Nephron (organoid): Measurements from ENCODE around the gene SERPINB1.
"Not testable (repeated sequence)": the region's sequence is repeated elsewhere in the genome, so short reads cannot be mapped to it uniquely, and the experiment has no call there.

Source experiments
- H3K27ac Mint-ChIP-seq, 3 experiments: 2 replicates each; pipeline ENCODE4 v1.8.0; 2020; ENCODE audit warnings: mixed read lengths in 3 of 3, mild to moderate bottlenecking in 2 of 3, moderate library complexity in 1 of 3
- H3K27me3 Mint-ChIP-seq: 2 replicates; pipeline ENCODE4 v1.8.0; 2021; ENCODE audit warnings: low read depth, mild to moderate bottlenecking, moderate library complexity, mixed read lengths
- H3K36me3 Mint-ChIP-seq: 2 replicates; pipeline ENCODE4 v1.8.0; 2020; ENCODE audit warnings: low read depth, mixed read lengths
- H3K4me1 Mint-ChIP-seq: 2 replicates; pipeline ENCODE4 v1.8.0; 2020; ENCODE audit warnings: mixed read lengths
- H3K4me3 Mint-ChIP-seq, 3 experiments: 2 replicates each; pipeline ENCODE4 v1.8.0; 2020; ENCODE audit warnings: mild to moderate bottlenecking in 3 of 3, mixed read lengths in 3 of 3, moderate library complexity in 2 of 3
- H3K9me3 Mint-ChIP-seq: 2 replicates; pipeline ENCODE4 v1.8.0; 2020; ENCODE audit warnings: mixed read lengths
- TF ChIP-seq, protein P1 (sequence below), 3 experiments: fragments of 200-600 bp; sonication (generic); IDR thresholded peaks; one replicate each; pipeline ENCODE4 v1.5.0; 2021; ENCODE audit warnings: antibody characterized with exemption in 3 of 3; ENCODE audit not compliant: unreplicated experiment in 3 of 3

SERPINB1 gene

DNA sequence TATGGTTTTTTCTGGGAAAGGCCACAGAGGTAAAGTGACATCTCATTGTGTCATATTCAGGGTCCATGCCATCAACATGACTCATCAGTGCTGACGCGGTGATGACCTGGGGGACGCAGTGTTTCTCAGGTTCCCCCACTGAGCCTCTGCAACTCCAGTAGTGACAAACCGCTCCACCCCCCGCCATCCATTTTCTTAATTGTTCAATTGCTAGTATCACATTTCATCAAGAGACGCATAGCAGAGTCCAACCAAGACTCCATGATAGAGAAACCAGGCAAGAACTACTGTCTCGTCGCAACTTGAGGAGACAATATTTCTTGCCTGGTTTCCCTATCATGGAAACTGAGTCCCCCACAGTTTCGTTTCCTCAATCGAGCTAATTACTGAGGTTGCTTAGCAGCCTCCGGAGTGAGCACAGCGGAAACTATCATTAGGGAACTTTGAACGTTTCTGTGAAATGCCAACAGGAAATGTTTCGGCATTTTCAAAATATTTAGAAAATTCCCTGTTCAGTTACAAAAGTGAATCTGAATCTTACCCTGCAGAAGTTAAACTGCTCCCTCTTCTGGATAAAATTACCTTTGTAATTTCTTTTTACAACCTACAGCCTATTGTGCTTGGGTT lies 12.2 kb upstream of the SERPINB1 start:
- H3K27ac Mint-ChIP-seq = peak overlapping the region; percentile 87 to 99 (median 99)
- no peaks in the 10 kb centered on the region for H3K36me3 Mint-ChIP-seq
- peaks cover 63% of the 10 kb centered on the region for H3K4me1 Mint-ChIP-seq
- H3K27me3 Mint-ChIP-seq = peaks cover 3% of the 10 kb centered on the region
- peak overlapping the region; percentile 53 to 77 (median 68) for H3K4me3 Mint-ChIP-seq
- H3K9me3 Mint-ChIP-seq = no peaks in the 10 kb centered on the region
- TF ChIP-seq, protein P1, sequence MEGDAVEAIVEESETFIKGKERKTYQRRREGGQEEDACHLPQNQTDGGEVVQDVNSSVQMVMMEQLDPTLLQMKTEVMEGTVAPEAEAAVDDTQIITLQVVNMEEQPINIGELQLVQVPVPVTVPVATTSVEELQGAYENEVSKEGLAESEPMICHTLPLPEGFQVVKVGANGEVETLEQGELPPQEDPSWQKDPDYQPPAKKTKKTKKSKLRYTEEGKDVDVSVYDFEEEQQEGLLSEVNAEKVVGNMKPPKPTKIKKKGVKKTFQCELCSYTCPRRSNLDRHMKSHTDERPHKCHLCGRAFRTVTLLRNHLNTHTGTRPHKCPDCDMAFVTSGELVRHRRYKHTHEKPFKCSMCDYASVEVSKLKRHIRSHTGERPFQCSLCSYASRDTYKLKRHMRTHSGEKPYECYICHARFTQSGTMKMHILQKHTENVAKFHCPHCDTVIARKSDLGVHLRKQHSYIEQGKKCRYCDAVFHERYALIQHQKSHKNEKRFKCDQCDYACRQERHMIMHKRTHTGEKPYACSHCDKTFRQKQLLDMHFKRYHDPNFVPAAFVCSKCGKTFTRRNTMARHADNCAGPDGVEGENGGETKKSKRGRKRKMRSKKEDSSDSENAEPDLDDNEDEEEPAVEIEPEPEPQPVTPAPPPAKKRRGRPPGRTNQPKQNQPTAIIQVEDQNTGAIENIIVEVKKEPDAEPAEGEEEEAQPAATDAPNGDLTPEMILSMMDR (IDR thresholded peaks at IDR 0.05; ENCODE audit: unreplicated experiment in 3 of 3) = peak; percentile 40 to 42 (median 41)

DNA sequence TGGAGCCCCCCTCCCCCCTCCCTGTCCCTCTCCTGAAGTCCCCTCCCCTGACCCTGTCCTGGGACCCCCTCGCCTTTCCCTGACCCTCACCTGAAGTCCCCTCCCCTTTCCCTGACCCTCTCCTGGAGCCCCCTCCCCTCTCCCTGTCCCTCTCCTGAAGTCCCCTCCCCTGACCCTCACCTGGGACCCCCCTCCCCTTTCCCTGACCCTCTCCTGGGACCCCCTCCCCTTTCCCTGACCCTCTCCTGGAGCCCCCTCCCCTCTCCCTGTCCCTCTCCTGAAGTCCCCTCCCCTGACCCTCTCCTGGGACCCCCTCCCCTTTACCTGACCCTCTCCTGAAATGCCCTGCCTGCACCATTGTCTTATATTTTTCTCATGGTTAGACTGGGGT lies 11.7 kb upstream of the SERPINB1 start:
- not testable (repeated sequence) for H3K36me3 Mint-ChIP-seq, H3K9me3 Mint-ChIP-seq, H3K27me3 Mint-ChIP-seq
- Mint-ChIP-seq H3K27ac (peak overlapping the region; percentile 87 to 99 (median 99)), H3K4me3 (peak overlapping the region; percentile 53 to 77 (median 68)), H3K4me1 (peaks cover 59% of the 10 kb centered on the region)

DNA sequence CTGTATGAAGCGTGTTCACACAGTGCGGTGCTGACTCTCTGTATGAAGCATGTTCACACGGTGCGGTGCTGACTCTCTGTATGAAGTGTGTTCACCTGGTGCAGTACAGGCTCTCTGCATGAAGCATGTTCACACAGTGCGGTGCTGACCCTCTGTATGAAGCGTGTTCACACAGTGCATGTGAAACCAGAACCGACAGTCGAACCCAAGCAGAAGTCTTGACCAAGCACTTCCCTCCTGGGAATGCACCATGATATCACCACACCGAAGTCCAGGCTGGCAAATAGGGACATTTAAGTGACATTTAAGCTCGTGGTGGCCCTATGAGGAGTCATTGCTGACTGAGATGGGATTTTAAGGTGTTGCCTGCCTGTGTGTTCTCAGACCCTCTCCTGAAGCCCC lies 11.3 kb upstream of the SERPINB1 start:
- Mint-ChIP-seq H3K4me1 (peaks cover 59% of the 10 kb centered on the region), H3K4me3 (peak overlapping the region in 2 of 3 experiments; percentile 41 to 44), H3K9me3 (no peaks in the 10 kb centered on the region), H3K27me3 (peaks cover 3% of the 10 kb centered on the region), H3K27ac (peak overlapping the region; percentile 69 to 99 (median 84)), H3K36me3 (no peaks in the 10 kb centered on the region)
- TF ChIP-seq, protein P1 (IDR thresholded peaks at IDR 0.05; ENCODE audit: unreplicated experiment in 3 of 3) = no peak

DNA sequence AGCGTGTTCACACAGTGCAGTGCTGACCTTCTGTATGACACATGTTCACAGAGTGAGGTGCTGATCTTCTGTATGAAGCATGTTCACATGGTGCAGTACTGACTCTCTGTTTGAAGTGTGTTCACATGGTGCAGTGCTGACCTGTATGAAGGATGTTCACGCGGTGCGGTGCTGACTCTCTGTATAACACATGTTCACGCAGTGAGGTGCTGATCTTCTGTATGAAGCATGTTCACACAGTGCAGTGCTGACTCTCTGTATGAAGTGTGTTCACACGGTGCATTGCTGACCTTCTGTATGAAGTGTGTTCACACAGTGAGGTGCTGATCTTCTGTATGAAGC lies 10.8 kb upstream of the SERPINB1 start:
- H3K9me3 Mint-ChIP-seq = no peaks in the 10 kb centered on the region
- peak overlapping the region; percentile 69 to 99 (median 84) for H3K27ac Mint-ChIP-seq
- H3K4me3 Mint-ChIP-seq = no peak overlapping the region
- peaks cover 3% of the 10 kb centered on the region for H3K27me3 Mint-ChIP-seq
- peaks cover 55% of the 10 kb centered on the region for H3K4me1 Mint-ChIP-seq
- no peaks in the 10 kb centered on the region for H3K36me3 Mint-ChIP-seq
- TF ChIP-seq, protein P1 (IDR thresholded peaks at IDR 0.05; ENCODE audit: unreplicated experiment in 3 of 3) = no peak

DNA sequence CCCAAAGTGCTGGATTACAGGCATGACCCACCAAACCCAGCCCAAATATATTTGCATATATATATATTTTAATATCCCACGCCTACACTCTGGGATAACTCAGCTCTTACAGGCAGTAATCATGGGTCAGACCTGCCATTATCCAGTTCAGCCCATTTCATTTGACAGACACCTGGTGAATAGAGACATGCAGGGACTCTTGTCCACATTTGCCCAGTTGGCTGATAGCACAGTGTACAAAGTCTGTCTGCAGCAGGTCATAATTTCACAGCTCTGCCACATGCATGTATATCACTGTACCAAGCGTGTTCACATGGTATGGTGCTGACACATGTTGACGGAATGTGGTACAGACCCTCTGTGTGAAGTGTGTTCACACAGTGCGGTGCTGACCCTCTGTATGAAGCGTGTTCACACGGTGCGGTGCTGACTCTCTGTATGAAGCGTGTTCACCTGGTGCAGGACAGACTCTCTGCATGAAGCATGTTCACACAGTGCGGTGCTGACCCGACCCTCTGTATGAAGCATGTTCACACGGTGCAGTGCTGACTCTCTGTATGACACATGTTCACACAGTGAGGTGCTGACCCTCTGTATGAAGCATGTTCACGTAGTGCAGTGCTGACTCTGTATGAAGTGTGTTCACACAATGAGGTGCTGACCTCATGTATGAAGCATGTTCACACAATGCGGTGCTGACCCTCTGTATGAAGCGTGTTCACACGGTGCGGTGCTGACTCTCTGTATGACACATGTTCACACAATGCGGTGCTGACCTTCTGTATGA lies 10.3 kb upstream of the SERPINB1 start:
- Mint-ChIP-seq H3K36me3 (no peaks in the 10 kb centered on the region), H3K27ac (peak overlapping the region in 2 of 3 experiments; percentile 84 to 99), H3K4me3 (no peak overlapping the region)

GRCh38 chr6:2850538-2851113 lies 9.0 kb upstream of the SERPINB1 start:
- H3K27ac Mint-ChIP-seq = peak overlapping the region; percentile 55 to 84 (median 81)
- no peaks in the 10 kb centered on the region for H3K9me3 Mint-ChIP-seq
- TF ChIP-seq, protein P1 (IDR thresholded peaks at IDR 0.05; ENCODE audit: unreplicated experiment in 3 of 3) = no peak
- H3K27me3 Mint-ChIP-seq = peaks cover 3% of the 10 kb centered on the region
- no peaks in the 10 kb centered on the region for H3K36me3 Mint-ChIP-seq
- peaks cover 49% of the 10 kb centered on the region for H3K4me1 Mint-ChIP-seq
- peak overlapping the region in 1 of 3 experiments; percentile 26 for H3K4me3 Mint-ChIP-seq

More for the DNA sequence above, 10.3 kb upstream of the SERPINB1 start:
- TF ChIP-seq, protein P1 (IDR thresholded peaks at IDR 0.05; ENCODE audit: unreplicated experiment in 3 of 3) = no peak
- Mint-ChIP-seq H3K27me3 (peaks cover 3% of the 10 kb centered on the region), H3K9me3 (no peaks in the 10 kb centered on the region), H3K4me1 (peaks cover 50% of the 10 kb centered on the region)
